Measurements from ENCODE around the gene SNTG2. TPM values are rescaled to one million over a fixed set of nuclear protein-coding genes. Genes with fewer than 3 reads are reported as not detected.
A peak's percentile ranks its signal among the peaks of the same experiment; 100 is the strongest.

The SNTG2 gene
- total and polyA plus RNA-seq, 7 experiments from 2014 or later = 0.26 to 4.9 (median 3.1) TPM; not detected in 2

GRCh38 chr2:1219901-1220573, 269.4 kb downstream of the SNTG2 start:
- H3K27me3 Mint-ChIP-seq = peaks cover 0 to 11% (median 4%) of the 10 kb centered on the region in 5 donors
- H3K27ac Mint-ChIP-seq = no peak overlapping the region
- H3K9me3 ChIP-seq (ENCODE audit: control insufficient read depth in 2 of 3, low read length in 3 of 3) = no peaks in the 10 kb centered on the region
- H3K4me3 ChIP-seq (ENCODE audit: low read length) = no peak overlapping the region
- H3K4me3 Mint-ChIP-seq = no peak overlapping the region
- H3K36me3 ChIP-seq (ENCODE audit: control insufficient read depth in 2 of 3, insufficient read depth in 3 of 3, low read length in 3 of 3) = no peaks in the 10 kb centered on the region
- ATAC-seq = no peak
- H3K4me1 ChIP-seq (ENCODE audit: control insufficient read depth in 2 of 2, insufficient read depth in 2 of 2, low read length in 2 of 2) = no peaks in the 10 kb centered on the region
- H3K4me1 Mint-ChIP-seq = peaks cover 0 to 13% (median 5%) of the 10 kb centered on the region in 7 donors
- CTCF ChIA-PET = no interaction called here
- no peaks in the 10 kb centered on the region for H3K27me3 ChIP-seq (ENCODE audit: control insufficient read depth in 2 of 2, insufficient read depth in 2 of 2, low read length in 2 of 2)
- DNase-seq = no peak
- POLR2A ChIA-PET = no interaction called here
- H3K9me3 Mint-ChIP-seq = peaks cover 0 to 6% (median 2%) of the 10 kb centered on the region in 11 donors
- H3K27ac ChIP-seq (ENCODE audit: low read depth, low read length) = no peak overlapping the region
- peaks cover 0 to 5% (median 0%) of the 10 kb centered on the region in 5 donors for H3K36me3 Mint-ChIP-seq
- intact Hi-C loops (cut with micrococcal nuclease) = no loop called here

- H3K27me3 ChIP-seq (ENCODE audit: control insufficient read depth in 2 of 2, insufficient read depth in 2 of 2, low read length in 2 of 2) = no peaks in the 10 kb centered on the region
- no peak overlapping the region for H3K27ac ChIP-seq (ENCODE audit: low read depth, low read length)
- Mint-ChIP-seq H3K27me3 (peaks cover 0 to 11% (median 3%) of the 10 kb centered on the region in 5 donors), H3K36me3 (peaks cover 0 to 8% (median 0%) of the 10 kb centered on the region in 5 donors), H3K27ac (peak overlapping the region in 5 of 9 donors; percentile 36 to 75 (median 53)), H3K9me3 (peaks cover 0 to 6% (median 0%) of the 10 kb centered on the region in 11 donors), H3K4me3 (peak overlapping the region in 1 of 10 donors; percentile 53), H3K4me1 (peaks cover 0 to 13% (median 5%) of the 10 kb centered on the region in 7 donors)
- H3K36me3 ChIP-seq (ENCODE audit: control insufficient read depth in 2 of 3, insufficient read depth in 3 of 3, low read length in 3 of 3) = no peaks in the 10 kb centered on the region
- intact Hi-C loops (cut with micrococcal nuclease) = no loop called here
- no peak for ATAC-seq
- H3K9me3 ChIP-seq (ENCODE audit: control insufficient read depth in 2 of 3, low read length in 3 of 3) = no peaks in the 10 kb centered on the region
- ChIA-PET POLR2A (no interaction called here), CTCF (no interaction called here)
- H3K4me3 ChIP-seq (ENCODE audit: low read length) = no peak overlapping the region
- no peaks in the 10 kb centered on the region for H3K4me1 ChIP-seq (ENCODE audit: control insufficient read depth in 2 of 2, insufficient read depth in 2 of 2, low read length in 2 of 2)
- DNase-seq = no peak
Measured at GRCh38 chr2:1222056-1222455, 271.4 kb downstream of the SNTG2 start.

GRCh38 chr2:1223791-1224190, 273.1 kb downstream of the SNTG2 start:
- Histone ChIP-seq H3K4me3 (ENCODE audit: low read length) (no peak overlapping the region), H3K27ac (ENCODE audit: low read depth, low read length) (no peak overlapping the region), H3K36me3 (ENCODE audit: control insufficient read depth in 2 of 3, insufficient read depth in 3 of 3, low read length in 3 of 3) (no peaks in the 10 kb centered on the region), H3K27me3 (ENCODE audit: control insufficient read depth in 2 of 2, insufficient read depth in 2 of 2, low read length in 2 of 2) (no peaks in the 10 kb centered on the region), H3K4me1 (ENCODE audit: control insufficient read depth in 2 of 2, insufficient read depth in 2 of 2, low read length in 2 of 2) (no peaks in the 10 kb centered on the region), H3K9me3 (ENCODE audit: control insufficient read depth in 2 of 3, low read length in 3 of 3) (no peaks in the 10 kb centered on the region)
- Mint-ChIP-seq H3K4me3 (no peak overlapping the region), H3K27ac (no peak overlapping the region), H3K27me3 (peaks cover 0 to 4% (median 0%) of the 10 kb centered on the region in 5 donors), H3K9me3 (peaks cover 0 to 6% (median 0%) of the 10 kb centered on the region in 11 donors), H3K36me3 (peaks cover 0 to 8% (median 0%) of the 10 kb centered on the region in 5 donors), H3K4me1 (peaks cover 0 to 13% (median 5%) of the 10 kb centered on the region in 7 donors)
- DNase-seq (no peak), ATAC-seq (no peak)
- ChIA-PET CTCF (no interaction called here), POLR2A (no interaction called here)
- intact Hi-C loops (cut with micrococcal nuclease) = no loop called here

- DNase-seq (no peak), ATAC-seq (no peak)
- Mint-ChIP-seq H3K4me3 (no peak overlapping the region), H3K36me3 (peaks cover 0 to 3% (median 0%) of the 10 kb centered on the region in 5 donors), H3K9me3 (peaks cover 0 to 6% (median 0%) of the 10 kb centered on the region in 11 donors), H3K27ac (no peak overlapping the region), H3K4me1 (peaks cover 0 to 13% (median 5%) of the 10 kb centered on the region in 7 donors), H3K27me3 (peaks cover 0 to 2% (median 0%) of the 10 kb centered on the region in 5 donors)
- H3K4me3 ChIP-seq (ENCODE audit: low read length) = no peak overlapping the region
- no peaks in the 10 kb centered on the region for H3K9me3 ChIP-seq (ENCODE audit: control insufficient read depth in 2 of 3, low read length in 3 of 3)
- no peaks in the 10 kb centered on the region for H3K27me3 ChIP-seq (ENCODE audit: control insufficient read depth in 2 of 2, insufficient read depth in 2 of 2, low read length in 2 of 2)
- H3K36me3 ChIP-seq (ENCODE audit: control insufficient read depth in 2 of 3, insufficient read depth in 3 of 3, low read length in 3 of 3) = no peaks in the 10 kb centered on the region
- H3K4me1 ChIP-seq (ENCODE audit: control insufficient read depth in 2 of 2, insufficient read depth in 2 of 2, low read length in 2 of 2) = no peaks in the 10 kb centered on the region
- intact Hi-C loops (cut with micrococcal nuclease) = no loop called here
- CTCF ChIA-PET = interaction anchor here (0.6 kb wide), 1 partner anchor 249 kb away, joined by 3 read pairs; no protein-coding TSS in a partner anchor
- H3K27ac ChIP-seq (ENCODE audit: low read depth, low read length) = no peak overlapping the region
- POLR2A ChIA-PET = no interaction called here
Measured at GRCh38 chr2:1224901-1225300, 274.3 kb downstream of the SNTG2 start.

GRCh38 chr2:1226766-1227165, 276.1 kb downstream of the SNTG2 start:
- Mint-ChIP-seq H3K27me3 (no peaks in the 10 kb centered on the region), H3K4me3 (no peak overlapping the region), H3K9me3 (peaks cover 0 to 4% (median 0%) of the 10 kb centered on the region in 11 donors), H3K27ac (no peak overlapping the region), H3K36me3 (peaks cover 0 to 3% (median 0%) of the 10 kb centered on the region in 5 donors), H3K4me1 (peaks cover 0 to 9% (median 4%) of the 10 kb centered on the region in 7 donors)
- H3K4me3 ChIP-seq (ENCODE audit: low read length) = no peak overlapping the region
- no peaks in the 10 kb centered on the region for H3K27me3 ChIP-seq (ENCODE audit: control insufficient read depth in 2 of 2, insufficient read depth in 2 of 2, low read length in 2 of 2)
- ChIA-PET CTCF (no interaction called here), POLR2A (no interaction called here)
- no peak for ATAC-seq
- H3K9me3 ChIP-seq (ENCODE audit: control insufficient read depth in 2 of 3, low read length in 3 of 3) = no peaks in the 10 kb centered on the region
- no peaks in the 10 kb centered on the region for H3K4me1 ChIP-seq (ENCODE audit: control insufficient read depth in 2 of 2, insufficient read depth in 2 of 2, low read length in 2 of 2)
- intact Hi-C loops (cut with micrococcal nuclease) = no loop called here
- no peak overlapping the region for H3K27ac ChIP-seq (ENCODE audit: low read depth, low read length)
- H3K36me3 ChIP-seq (ENCODE audit: control insufficient read depth in 2 of 3, insufficient read depth in 3 of 3, low read length in 3 of 3) = no peaks in the 10 kb centered on the region
- no peak for DNase-seq

GRCh38 chr2:1227274-1227900, 276.7 kb downstream of the SNTG2 start:
- Mint-ChIP-seq H3K27ac (no peak overlapping the region), H3K27me3 (no peaks in the 10 kb centered on the region), H3K9me3 (no peaks in the 10 kb centered on the region), H3K36me3 (peaks cover 0 to 3% (median 0%) of the 10 kb centered on the region in 5 donors), H3K4me3 (no peak overlapping the region), H3K4me1 (peaks cover 0 to 4% (median 0%) of the 10 kb centered on the region in 7 donors)
- CTCF ChIA-PET = no interaction called here
- Histone ChIP-seq H3K4me1 (ENCODE audit: control insufficient read depth in 2 of 2, insufficient read depth in 2 of 2, low read length in 2 of 2) (no peaks in the 10 kb centered on the region), H3K36me3 (ENCODE audit: control insufficient read depth in 2 of 3, insufficient read depth in 3 of 3, low read length in 3 of 3) (no peaks in the 10 kb centered on the region), H3K4me3 (ENCODE audit: low read length) (no peak overlapping the region), H3K27me3 (ENCODE audit: control insufficient read depth in 2 of 2, insufficient read depth in 2 of 2, low read length in 2 of 2) (no peaks in the 10 kb centered on the region), H3K27ac (ENCODE audit: low read depth, low read length) (no peak overlapping the region), H3K9me3 (ENCODE audit: control insufficient read depth in 2 of 3, low read length in 3 of 3) (no peaks in the 10 kb centered on the region)
- POLR2A ChIA-PET = interaction anchor here (0.6 kb wide), 1 partner anchor 29 kb away, joined by 3 read pairs; no protein-coding TSS in a partner anchor
- intact Hi-C loops (cut with micrococcal nuclease) = no loop called here
- ATAC-seq (no peak), DNase-seq (no peak)

Data from naive thymus-derived CD4-positive, alpha-beta T cell (primary cell).